GM19240 (cell line): ENCODE data around the gene PNRC1.
"Not testable (repeated sequence)": the region's sequence is repeated elsewhere in the genome, so short reads cannot be mapped to it uniquely, and the experiment has no call there.

Experiments used
- DNase-seq: peaks from one replicate; pipeline ENCODE4 v3.0.0; 2011; ENCODE audit warnings: low spot score; ENCODE audit not compliant: insufficient read length

PNRC1 gene

GRCh38 chr6:89080281-89081128, at the start of gene PNRC1:
Gene PNRC1, plus strand, starts transcription at chr6:89080751. Its CDS starts 144 bp downstream, at chr6:89080895.
- DNase-seq, result peak; percentile 83

GRCh38 chr6:89032599-89032998, 48.0 kb upstream of the PNRC1 start:
- DNase-seq, result no peak

GRCh38 chr6:89033461-89033860, 47.1 kb upstream of the PNRC1 start:
- no peak for DNase-seq

GRCh38 chr6:89034116-89034515, 46.4 kb upstream of the PNRC1 start:
- not testable (repeated sequence) for DNase-seq

- DNase-seq, result no peak
These were observed 45.8 kb upstream of the PNRC1 start for GRCh38 chr6:89034586-89035251.

GRCh38 chr6:89035252-89036101, 45.1 kb upstream of the PNRC1 start:
- no peak for DNase-seq

GRCh38 chr6:89037141-89037900, 43.2 kb upstream of the PNRC1 start:
- DNase-seq, result no peak

GRCh38 chr6:89037901-89038293, 42.7 kb upstream of the PNRC1 start:
- DNase-seq, result not testable (repeated sequence)

GRCh38 chr6:89042664-89043063, 37.9 kb upstream of the PNRC1 start:
- DNase-seq, result no peak

GRCh38 chr6:89044328-89045010, 36.1 kb upstream of the PNRC1 start:
- DNase-seq, result no peak

- DNase-seq, result no peak
These were observed 35.6 kb upstream of the PNRC1 start for GRCh38 chr6:89045011-89045387.

- DNase-seq, result no peak
These were observed 35.0 kb upstream of the PNRC1 start for GRCh38 chr6:89045576-89045975.

GRCh38 chr6:89047473-89047872, 33.1 kb upstream of the PNRC1 start:
- no peak for DNase-seq

- no peak for DNase-seq
These were observed 32.1 kb upstream of the PNRC1 start for GRCh38 chr6:89048288-89048923.

GRCh38 chr6:89048985-89049384, 31.6 kb upstream of the PNRC1 start:
- DNase-seq, result no peak

GRCh38 chr6:89050155-89050554, 30.4 kb upstream of the PNRC1 start:
- DNase-seq, result no peak

- no peak for DNase-seq
These were observed 29.9 kb upstream of the PNRC1 start for GRCh38 chr6:89050697-89051096.

GRCh38 chr6:89051676-89052075, 28.9 kb upstream of the PNRC1 start:
- DNase-seq, result no peak

GRCh38 chr6:89054208-89054607, 26.3 kb upstream of the PNRC1 start:
- DNase-seq, result no peak

GRCh38 chr6:89057759-89058158, 22.8 kb upstream of the PNRC1 start:
- DNase-seq, result no peak
